Upper lobe of left lung (tissue), 6 donors: Measurements from ENCODE around the gene SLC25A18. TPM values are rescaled to one million over a fixed set of nuclear protein-coding genes. Genes with fewer than 3 reads are reported as not detected.

Experiments
- ATAC-seq, 2 donors: fragments of 200-7000 bp; cut with Tn5 transposase; one replicate each; pipeline ENCODE4 v1.9.1; 2022; ENCODE audit warnings: mild to moderate bottlenecking in 2 of 2, moderate library complexity in 2 of 2; ENCODE audit not compliant: low FRiP score in 2 of 2
- DNase-seq, 2 donors: peaks; one replicate each; pipeline ENCODE4 v3.0.0-alpha.2; 2019 to 2020
- H3K27ac ChIP-seq, 4 donors: fragments of 200-600 bp; sonication (generic); one replicate each; pipeline ENCODE4 v1.5.1; 2016 to 2019
- H3K27me3 ChIP-seq, 4 donors: fragments of 200-600 bp; sonication (generic); one replicate each; pipeline ENCODE4 v1.5.1; 2017 to 2019
- H3K36me3 ChIP-seq, 4 donors: fragments of 200-600 bp; sonication (generic); one replicate each; pipeline ENCODE4 v1.5.1; 2016 to 2019
- H3K4me1 ChIP-seq, 4 donors: fragments of 200-600 bp; sonication (generic); one replicate each; pipeline ENCODE4 v1.5.1; 2018 to 2019
- H3K4me3 ChIP-seq, 4 donors: fragments of 200-600 bp; sonication (generic); one replicate each; pipeline ENCODE4 v1.5.1; 2017 to 2019; ENCODE audit warnings: mild to moderate bottlenecking in 2 of 4, moderate library complexity in 1 of 4
- H3K9me3 ChIP-seq, 4 donors: fragments of 200-600 bp; sonication (generic); one replicate each; pipeline ENCODE4 v1.5.1; 2018 to 2019
- CTCF ChIP-seq, 6 experiments: fragments of 450-650 bp in 4 of 6; fragments of 200-600 bp in 2 of 6; sonication (generic) in 2 of 6; IDR thresholded peaks; one replicate each; pipeline ENCODE4 v1.5.1; 2016 to 2019; ENCODE audit warnings: antibody characterized with exemption in 6 of 6
- EP300 ChIP-seq, 4 donors: sonication (generic); formaldehyde crosslinking; IDR thresholded peaks; one replicate each; pipeline ENCODE4 v1.5.1; 2017; ENCODE audit warnings: antibody characterized with exemption in 4 of 4, control low read depth in 2 of 4
- POLR2A ChIP-seq, 4 donors: fragments of 450-650 bp; IDR thresholded peaks; one replicate each; pipeline ENCODE4 v1.5.1; 2016 to 2017; ENCODE audit warnings: antibody characterized with exemption in 4 of 4, mild to moderate bottlenecking in 2 of 4
- POLR2AphosphoS5 ChIP-seq, 2 donors: sonication (generic); formaldehyde crosslinking; IDR thresholded peaks; one replicate each; pipeline ENCODE4 v1.5.1; 2017; ENCODE audit warnings: antibody characterized with exemption in 2 of 2
- WGBS, 2 donors: methylation state at CpG; one replicate each; pipeline ENCODE4 v1.1.5; 2017 to 2018; 5-methylcytosine and 5-hydroxymethylcytosine counted together
- total RNA-seq, 6 donors: library from RNA; depleted of rRNA in 4 of 6; stranded (reverse); fragments of >200 nt in 4 of 6; gene quantifications; one replicate each; pipeline versions ENCODE4 v1.1.0 to v1.2.1, GENCODE V29; 2016 to 2021
- donor health status: DM: no; HTN: no; CAD: no; lungs with moderate emphysema.
- donor health status: DM: no; HTN: yes; CAD: no; lungs with severe emphysema.

The SLC25A18 gene
- total RNA-seq, 6 donors from 2014 or later: 0.69 to 3.1 (median 1.1) TPM

DNA sequence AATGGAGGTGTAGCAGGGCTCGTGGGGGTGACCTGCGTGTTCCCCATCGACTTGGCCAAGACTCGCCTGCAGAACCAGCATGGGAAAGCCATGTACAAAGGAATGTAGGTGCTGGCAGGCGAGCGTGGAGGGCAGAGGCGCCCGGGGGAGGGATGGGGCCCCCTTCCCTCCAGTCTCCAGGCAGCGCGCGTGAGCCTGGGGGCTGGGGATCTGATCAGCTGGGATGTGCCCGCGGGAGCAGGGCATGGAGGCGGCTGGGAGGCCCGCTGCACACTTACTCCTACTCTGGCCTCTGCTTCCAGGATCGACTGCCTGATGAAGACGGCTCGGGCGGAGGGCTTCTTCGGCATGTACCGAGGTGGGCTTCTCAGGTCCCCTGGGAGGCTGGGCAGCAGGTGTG lies 17.8 kb downstream of the SLC25A18 start:
- TF ChIP-seq CTCF (IDR thresholded peaks at IDR 0.05): no peak
- Histone ChIP-seq H3K4me1 (peaks cover 0 to 7% (median 6%) of the 10 kb centered on the region in 4 donors), H3K9me3 (no peaks in the 10 kb centered on the region), H3K4me3 (no peak overlapping the region), H3K27ac (peak overlapping the region in 3 of 4 donors; percentile 12 to 74 (median 35)), H3K27me3 (no peaks in the 10 kb centered on the region), H3K36me3 (no peaks in the 10 kb centered on the region)
- WGBS, 2 donors: 72 to 82% methylated on average over 12 to 13 of the region's 21 CpGs
- DNase-seq: peak in 1 of 2 donors; percentile 72
- ATAC-seq: peak in 1 of 2 donors; percentile 30

DNA sequence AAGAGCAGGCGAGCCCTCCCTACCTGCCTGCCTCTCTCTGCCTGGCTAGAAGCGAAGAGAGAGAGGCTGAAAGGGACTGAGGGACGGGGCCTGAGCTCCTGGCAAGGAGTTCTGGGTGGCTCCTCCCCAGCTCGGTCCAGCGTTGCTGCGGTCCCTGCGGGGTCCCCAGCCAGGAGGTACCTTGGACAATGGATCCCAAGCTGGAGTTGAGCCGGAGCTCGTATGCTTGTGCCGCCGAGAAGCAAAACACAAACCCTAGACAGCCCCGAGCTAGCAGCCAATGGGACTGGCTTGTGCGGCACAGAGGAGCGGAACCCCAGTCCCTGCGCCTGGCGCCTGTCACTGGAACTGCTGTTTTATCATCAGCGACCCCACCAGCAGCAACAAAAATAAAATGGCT lies 18.3 kb downstream of the SLC25A18 start:
- ATAC-seq (no peak), DNase-seq (peak in 1 of 2 donors; percentile 62)
- Histone ChIP-seq H3K4me3 (no peak overlapping the region), H3K27me3 (no peaks in the 10 kb centered on the region), H3K36me3 (no peaks in the 10 kb centered on the region), H3K9me3 (no peaks in the 10 kb centered on the region), H3K27ac (no peak overlapping the region), H3K4me1 (peaks cover 0 to 7% (median 6%) of the 10 kb centered on the region in 4 donors)
- TF ChIP-seq EP300 (IDR thresholded peaks at IDR 0.05): no peak
- no peak for TF ChIP-seq POLR2A (IDR thresholded peaks at IDR 0.05)
- TF ChIP-seq CTCF (IDR thresholded peaks at IDR 0.05): no peak
- TF ChIP-seq POLR2AphosphoS5 (IDR thresholded peaks at IDR 0.05): no peak
- 92 to 96% methylated on average over 17 of the region's 17 CpGs for WGBS, 2 donors

- Histone ChIP-seq H3K27me3 (no peaks in the 10 kb centered on the region), H3K36me3 (peaks cover 0 to 4% (median 0%) of the 10 kb centered on the region in 4 donors), H3K27ac (no peak overlapping the region), H3K4me1 (peaks cover 0 to 4% (median 2%) of the 10 kb centered on the region in 4 donors), H3K9me3 (no peaks in the 10 kb centered on the region), H3K4me3 (no peak overlapping the region)
- WGBS, 2 donors: 94 to 96% methylated on average over 6 to 9 of the region's 10 CpGs
- DNase-seq: no peak
- no peak for TF ChIP-seq POLR2AphosphoS5 (IDR thresholded peaks at IDR 0.05)
- TF ChIP-seq POLR2A (IDR thresholded peaks at IDR 0.05): no peak
- no peak for TF ChIP-seq CTCF (IDR thresholded peaks at IDR 0.05)
- TF ChIP-seq EP300 (IDR thresholded peaks at IDR 0.05): no peak
- ATAC-seq: no peak
Observed at GRCh38 chr22:17583151-17583550, 19.9 kb downstream of the SLC25A18 start.

DNA sequence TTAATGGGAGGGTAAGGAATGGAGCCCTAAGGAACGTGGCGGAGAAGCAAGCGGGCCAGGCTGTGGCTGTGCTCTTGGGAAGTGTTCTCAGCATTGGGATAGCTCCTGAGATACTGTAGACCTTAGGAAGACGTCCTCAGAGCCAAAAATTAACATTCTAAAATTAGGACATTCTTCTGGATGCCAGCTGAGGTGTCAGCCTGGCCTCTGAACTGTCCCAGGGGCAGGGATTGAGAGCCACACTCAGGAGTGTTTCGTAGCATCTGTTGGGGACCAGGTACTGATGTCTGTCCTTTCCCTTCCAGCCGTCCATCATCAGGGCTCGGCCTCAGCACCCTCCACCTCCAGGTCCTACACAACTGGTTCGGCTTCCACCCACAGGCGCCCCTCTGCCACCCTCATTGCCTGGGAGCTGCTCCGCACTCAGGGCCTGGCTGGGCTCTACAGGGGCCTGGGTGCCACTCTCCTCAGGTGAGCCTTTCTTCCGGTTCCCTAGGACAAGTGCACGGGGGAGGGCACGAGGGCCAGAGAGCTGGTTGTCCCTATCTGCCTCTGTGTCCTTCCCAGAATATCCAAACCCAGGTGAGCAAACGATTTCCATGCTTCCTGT lies 23.6 kb downstream of the SLC25A18 start:
- Histone ChIP-seq H3K36me3 (peaks cover 11 to 29% (median 19%) of the 10 kb centered on the region in 4 donors), H3K27ac (no peak overlapping the region), H3K4me3 (no peak overlapping the region), H3K9me3 (no peaks in the 10 kb centered on the region), H3K27me3 (no peaks in the 10 kb centered on the region), H3K4me1 (no peaks in the 10 kb centered on the region)
- TF ChIP-seq CTCF (IDR thresholded peaks at IDR 0.05) (no peak), EP300 (IDR thresholded peaks at IDR 0.05) (no peak), POLR2A (IDR thresholded peaks at IDR 0.05) (no peak), POLR2AphosphoS5 (IDR thresholded peaks at IDR 0.05) (no peak)
- 86 to 91% methylated on average over 13 to 14 of the region's 14 CpGs for WGBS, 2 donors
- no peak for DNase-seq
- ATAC-seq: no peak

DNA sequence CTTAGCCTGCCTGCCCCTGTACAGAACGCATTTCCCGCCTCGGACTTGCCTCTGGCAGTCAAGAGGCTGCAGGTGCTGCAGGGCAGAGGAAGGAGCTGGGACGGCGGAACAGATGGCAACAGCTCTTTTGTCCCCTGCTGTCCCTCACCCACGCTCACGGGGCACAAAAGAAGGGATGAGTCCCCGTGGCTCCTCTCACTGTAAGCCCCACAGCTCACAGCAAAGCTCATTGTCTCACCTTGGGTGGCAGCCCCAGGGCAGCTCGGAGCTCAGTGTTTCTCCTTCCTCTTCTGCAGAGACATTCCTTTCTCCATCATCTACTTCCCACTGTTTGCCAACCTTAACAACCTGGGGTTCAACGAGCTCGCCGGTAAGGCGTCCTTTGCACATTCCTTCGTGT lies 24.3 kb downstream of the SLC25A18 start:
- WGBS, 2 donors: 71 to 83% methylated on average over 14 of the region's 14 CpGs
- Histone ChIP-seq H3K36me3 (peaks cover 16 to 36% (median 26%) of the 10 kb centered on the region in 4 donors), H3K27ac (no peak overlapping the region), H3K4me3 (no peak overlapping the region), H3K4me1 (no peaks in the 10 kb centered on the region), H3K9me3 (no peaks in the 10 kb centered on the region), H3K27me3 (no peaks in the 10 kb centered on the region)
- ATAC-seq (no peak), DNase-seq (no peak)
- TF ChIP-seq EP300 (IDR thresholded peaks at IDR 0.05) (no peak), POLR2AphosphoS5 (IDR thresholded peaks at IDR 0.05) (no peak), CTCF (IDR thresholded peaks at IDR 0.05) (no peak), POLR2A (IDR thresholded peaks at IDR 0.05) (no peak)
